Right lobe of liver (tissue), 6 donors: Measurements from ENCODE around the gene RNF225. TPM values are rescaled to one million over a fixed set of nuclear protein-coding genes. Genes with fewer than 3 reads are reported as not detected.
A peak's percentile ranks its signal among the peaks of the same experiment; 100 is the strongest.

ENCODE experiments used
- ATAC-seq, 4 donors: fragments of 200-7000 bp; cut with Tn5 transposase; one replicate each; pipeline ENCODE4 v1.9.1; 2020; ENCODE audit warnings: mild to moderate bottlenecking in 4 of 4, moderate library complexity in 4 of 4
- DNase-seq, 3 donors: peaks; one replicate each; pipeline ENCODE4 v3.0.0-alpha.2; 2020
- H3K27ac ChIP-seq, 3 donors: fragments of 200-600 bp; one replicate each; pipeline ENCODE4 v1.8.0; 2022
- H3K27me3 ChIP-seq, 2 donors: fragments of 200-600 bp; one replicate each; pipeline ENCODE4 v1.8.0; 2022
- H3K36me3 ChIP-seq, 4 donors: fragments of 200-600 bp; sonication (generic) in 1 of 4; one replicate each; pipeline versions ENCODE4 v1.5.1 to v1.8.0; 2017 to 2022; ENCODE audit warnings: control low read depth in 1 of 4
- H3K4me1 ChIP-seq, 4 donors: fragments of 200-600 bp; sonication (generic) in 1 of 4; one replicate each; pipeline versions ENCODE4 v1.5.1 to v1.8.0; 2017 to 2022; ENCODE audit warnings: control low read depth in 1 of 4
- H3K4me3 ChIP-seq, 3 donors: fragments of 200-600 bp; one replicate each; pipeline ENCODE4 v1.8.0; 2022
- H3K9me3 ChIP-seq, 4 donors: fragments of 200-600 bp; sonication (generic) in 1 of 4; one replicate each; pipeline versions ENCODE4 v1.5.1 to v1.8.0; 2017 to 2022; ENCODE audit warnings: control low read depth in 1 of 4
- POLR2A ChIP-seq: fragments of 450-650 bp; IDR thresholded peaks from one replicate; pipeline ENCODE4 v1.6.1; 2017; ENCODE audit warnings: antibody characterized with exemption, mild to moderate bottlenecking
- WGBS: methylation state at CpG from one replicate; pipeline ENCODE4 v1.1.6; 2018; ENCODE audit warnings: low coverage, low lambda C conversion rate; ENCODE audit not compliant: insufficient coverage; ENCODE audit errors: missing lambda C conversion rate; 5-methylcytosine and 5-hydroxymethylcytosine counted together
- intact Hi-C, 2 donors: fragments of 100-400 bp; cut with DNase I; formaldehyde crosslinking; loops; one replicate each; pipeline versions ENCODE4 v1.11.2 to v1.14.1; 2022
- total RNA-seq, 6 experiments: library from RNA; depleted of rRNA in 2 of 6; stranded (reverse); fragments of >200 nt in 2 of 6; fragmentation: NEBNext Ultra II Directional in 3 of 6; extraction: Animal tissue kit (Norgen Biotek cat#: 25700) in 3 of 6; gene quantifications; one replicate each; pipeline versions ENCODE4 v1.1.0 to v1.2.4, GENCODE V29; 2016 to 2023
- TF ChIP-seq, protein P1 (sequence below), 4 donors: fragments of 200-600 bp in 3 of 4; fragments of 450-650 bp in 1 of 4; IDR thresholded peaks; one replicate each; pipeline versions ENCODE4 v1.5.1 to v1.8.0; 2016 to 2022; ENCODE audit warnings: antibody characterized with exemption in 4 of 4, mild to moderate bottlenecking in 2 of 4
- donor health status: DM: no; HTN: yes; CAD: no.
- donor health status: DM: no; HTN: no; CAD: no.
- donor health status: DM: no; HTN: no; CAD: no.
- donor health status: DM: no; HTN: yes; CAD: no.
- donor health status: DM: no; HTN: yes; CAD: no.

The RNF225 gene
- total RNA-seq, 6 experiments from 2014 or later = not detected

DNA sequence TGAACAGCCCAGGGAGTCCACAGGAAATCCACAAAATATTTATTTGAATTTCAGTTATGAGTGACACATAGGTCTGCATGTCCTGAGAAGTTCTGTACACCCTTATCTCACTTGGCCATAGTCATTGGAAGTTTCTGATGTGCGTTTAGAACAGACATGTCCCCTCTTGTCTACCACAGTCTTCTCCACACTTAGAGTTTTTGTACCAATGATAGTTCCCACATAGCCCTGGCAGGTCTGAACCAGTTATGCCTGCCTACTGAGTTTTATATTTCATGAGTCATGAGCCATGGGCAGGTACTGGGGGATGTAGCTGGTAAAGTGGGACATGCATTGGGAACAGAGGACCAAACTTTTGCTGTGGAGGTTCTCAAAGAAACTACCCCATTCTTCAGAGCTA is 33.2 kb downstream of the RNF225 start:
- TF ChIP-seq, protein P1, sequence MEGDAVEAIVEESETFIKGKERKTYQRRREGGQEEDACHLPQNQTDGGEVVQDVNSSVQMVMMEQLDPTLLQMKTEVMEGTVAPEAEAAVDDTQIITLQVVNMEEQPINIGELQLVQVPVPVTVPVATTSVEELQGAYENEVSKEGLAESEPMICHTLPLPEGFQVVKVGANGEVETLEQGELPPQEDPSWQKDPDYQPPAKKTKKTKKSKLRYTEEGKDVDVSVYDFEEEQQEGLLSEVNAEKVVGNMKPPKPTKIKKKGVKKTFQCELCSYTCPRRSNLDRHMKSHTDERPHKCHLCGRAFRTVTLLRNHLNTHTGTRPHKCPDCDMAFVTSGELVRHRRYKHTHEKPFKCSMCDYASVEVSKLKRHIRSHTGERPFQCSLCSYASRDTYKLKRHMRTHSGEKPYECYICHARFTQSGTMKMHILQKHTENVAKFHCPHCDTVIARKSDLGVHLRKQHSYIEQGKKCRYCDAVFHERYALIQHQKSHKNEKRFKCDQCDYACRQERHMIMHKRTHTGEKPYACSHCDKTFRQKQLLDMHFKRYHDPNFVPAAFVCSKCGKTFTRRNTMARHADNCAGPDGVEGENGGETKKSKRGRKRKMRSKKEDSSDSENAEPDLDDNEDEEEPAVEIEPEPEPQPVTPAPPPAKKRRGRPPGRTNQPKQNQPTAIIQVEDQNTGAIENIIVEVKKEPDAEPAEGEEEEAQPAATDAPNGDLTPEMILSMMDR (IDR thresholded peaks at IDR 0.05) = no peak
- TF ChIP-seq POLR2A = no peak
- Histone ChIP-seq H3K4me1 (no peaks in the 10 kb centered on the region), H3K36me3 (peaks cover 0 to 5% (median 0%) of the 10 kb centered on the region in 4 donors), H3K27ac (no peak overlapping the region), H3K27me3 (no peaks in the 10 kb centered on the region), H3K4me3 (no peak overlapping the region), H3K9me3 (peaks cover 0 to 56% (median 10%) of the 10 kb centered on the region in 4 donors)
- intact Hi-C loops = no loop called here
- WGBS = no CpG with 5 or more reads among the region's 1 CpG
- DNase-seq = no peak
- ATAC-seq = no peak

DNA sequence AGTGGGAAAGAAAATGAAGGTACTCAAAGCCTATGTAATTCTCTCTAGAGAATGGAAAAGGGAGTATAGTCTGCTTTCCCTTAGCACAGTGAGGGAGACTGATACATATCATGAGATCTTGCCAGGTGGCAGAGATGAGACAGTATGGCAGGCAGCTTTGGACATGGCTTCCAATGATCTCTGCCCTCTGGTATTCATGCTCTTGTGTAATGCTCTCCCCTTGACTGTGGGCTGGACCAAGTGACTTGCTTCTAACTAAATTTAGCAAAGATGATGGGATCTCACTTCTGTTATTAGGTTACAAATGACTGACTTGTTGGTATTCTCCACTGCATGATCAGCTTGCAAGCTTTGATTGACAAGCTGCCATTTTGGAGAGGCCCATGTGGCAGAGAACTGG is 34.3 kb downstream of the RNF225 start:
- H3K4me1 ChIP-seq = no peaks in the 10 kb centered on the region
- no peak for TF ChIP-seq POLR2A
- TF ChIP-seq, protein P1 (IDR thresholded peaks at IDR 0.05) = no peak
- H3K27ac ChIP-seq = no peak overlapping the region
- H3K9me3 ChIP-seq = peaks cover 0 to 67% (median 14%) of the 10 kb centered on the region in 4 donors
- H3K36me3 ChIP-seq = peaks cover 0 to 16% (median 5%) of the 10 kb centered on the region in 4 donors
- no peak for DNase-seq
- intact Hi-C loops = no loop called here
- no peaks in the 10 kb centered on the region for H3K27me3 ChIP-seq
- no peak for ATAC-seq
- H3K4me3 ChIP-seq = no peak overlapping the region

GRCh38 chr19:58434217-58434616 is 38.8 kb downstream of the RNF225 start:
- peaks cover 0 to 70% (median 17%) of the 10 kb centered on the region in 4 donors for H3K9me3 ChIP-seq
- no peak overlapping the region for H3K4me3 ChIP-seq
- ATAC-seq = no peak
- DNase-seq = no peak
- no CpG with 5 or more reads among the region's 2 CpGs for WGBS
- TF ChIP-seq, protein P1 (IDR thresholded peaks at IDR 0.05) = no peak
- TF ChIP-seq POLR2A = no peak
- H3K36me3 ChIP-seq = peaks cover 0 to 33% (median 10%) of the 10 kb centered on the region in 4 donors
- H3K27ac ChIP-seq = no peak overlapping the region
- H3K27me3 ChIP-seq = no peaks in the 10 kb centered on the region
- H3K4me1 ChIP-seq = peaks cover 0 to 3% (median 0%) of the 10 kb centered on the region in 4 donors
- intact Hi-C loops = no loop called here

DNA sequence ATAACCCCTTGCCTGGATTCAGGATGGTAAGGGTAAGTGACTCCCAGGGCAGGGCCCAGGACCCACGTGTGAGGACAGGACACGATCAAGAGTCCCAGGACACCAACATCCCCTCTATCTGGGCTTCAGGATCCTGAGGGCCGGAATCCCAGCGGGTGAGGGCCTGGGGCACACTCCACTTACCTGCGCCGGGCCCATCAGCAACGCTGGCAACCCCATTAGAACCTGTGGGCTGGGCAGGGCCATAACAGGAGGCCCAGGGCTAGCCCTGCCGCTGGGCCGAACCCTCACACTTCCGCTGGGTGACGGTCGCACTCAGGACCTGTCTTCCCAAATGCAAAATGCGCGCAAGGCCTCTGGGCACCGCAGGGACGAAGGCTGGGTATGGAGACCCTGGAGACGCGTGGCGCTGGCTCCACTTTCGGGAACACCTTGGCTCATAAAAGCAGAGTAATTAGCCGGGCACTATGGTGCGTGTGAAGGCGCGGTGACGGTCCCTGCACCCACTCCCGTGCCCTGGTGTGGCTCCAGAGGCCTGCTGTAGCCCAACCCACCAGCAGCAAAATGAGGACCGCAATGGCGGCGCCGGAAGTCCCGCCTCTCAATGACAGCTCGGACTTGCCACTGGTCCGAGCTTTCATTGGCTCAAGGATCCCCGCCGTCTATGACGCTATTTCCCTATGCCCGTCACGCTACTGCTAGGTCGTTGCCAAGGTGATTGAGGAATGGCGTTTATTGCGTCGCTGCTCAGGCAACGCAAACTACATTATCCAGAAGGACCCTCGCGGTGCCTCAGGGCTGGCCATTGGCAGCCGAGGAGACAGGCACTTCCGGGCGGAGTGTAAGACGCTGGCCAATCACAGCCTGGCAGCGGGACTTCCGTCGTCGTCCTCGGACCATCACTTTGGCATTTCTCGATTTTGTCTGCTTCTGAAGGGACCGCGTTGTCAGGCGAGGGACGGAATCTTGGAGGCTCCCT is 44.4 kb downstream of the RNF225 start, which contains the start of gene ZNF132:
TSS of gene ZNF132 (minus strand) at position 578 of the 979 bp plus-strand sequence. CDS start at position 246, 332 bp downstream.
- H3K4me1 ChIP-seq = peaks cover 0 to 8% (median 1%) of the 10 kb centered on the region in 4 donors
- intact Hi-C loops = no loop called here
- TF ChIP-seq POLR2A = no peak
- TF ChIP-seq, protein P1 (IDR thresholded peaks at IDR 0.05) = no peak
- H3K27ac ChIP-seq = peak within 1 kb of the TSS in 2 of 3 donors; percentile 44 to 60
- 20% methylated on average over 12 of the region's 59 CpGs for WGBS
- DNase-seq (peak; percentile 88 to 97 (median 95)), ATAC-seq (peak; percentile 94 to 99 (median 98))
- no peaks in the 10 kb centered on the region for H3K27me3 ChIP-seq
- H3K4me3 ChIP-seq = peak within 1 kb of the TSS; percentile 55 to 86 (median 62)
- H3K9me3 ChIP-seq = peaks cover 0 to 15% (median 3%) of the 10 kb centered on the region in 4 donors
- peaks cover 0 to 16% (median 5%) of the 10 kb centered on the region in 4 donors for H3K36me3 ChIP-seq
